NCI-H69 (cell line): ENCODE measurements around the gene TRIM45.
"Not testable (repeated sequence)": the region's sequence is repeated elsewhere in the genome, so short reads cannot be mapped to it uniquely, and the experiment has no call there.

Experiments
- DNase-seq: peaks from one replicate; lab custom pipeline; 2025; lab: John Stamatoyannopoulos, UW

Gene TRIM45, protein sequence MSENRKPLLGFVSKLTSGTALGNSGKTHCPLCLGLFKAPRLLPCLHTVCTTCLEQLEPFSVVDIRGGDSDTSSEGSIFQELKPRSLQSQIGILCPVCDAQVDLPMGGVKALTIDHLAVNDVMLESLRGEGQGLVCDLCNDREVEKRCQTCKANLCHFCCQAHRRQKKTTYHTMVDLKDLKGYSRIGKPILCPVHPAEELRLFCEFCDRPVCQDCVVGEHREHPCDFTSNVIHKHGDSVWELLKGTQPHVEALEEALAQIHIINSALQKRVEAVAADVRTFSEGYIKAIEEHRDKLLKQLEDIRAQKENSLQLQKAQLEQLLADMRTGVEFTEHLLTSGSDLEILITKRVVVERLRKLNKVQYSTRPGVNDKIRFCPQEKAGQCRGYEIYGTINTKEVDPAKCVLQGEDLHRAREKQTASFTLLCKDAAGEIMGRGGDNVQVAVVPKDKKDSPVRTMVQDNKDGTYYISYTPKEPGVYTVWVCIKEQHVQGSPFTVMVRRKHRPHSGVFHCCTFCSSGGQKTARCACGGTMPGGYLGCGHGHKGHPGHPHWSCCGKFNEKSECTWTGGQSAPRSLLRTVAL

DNA sequence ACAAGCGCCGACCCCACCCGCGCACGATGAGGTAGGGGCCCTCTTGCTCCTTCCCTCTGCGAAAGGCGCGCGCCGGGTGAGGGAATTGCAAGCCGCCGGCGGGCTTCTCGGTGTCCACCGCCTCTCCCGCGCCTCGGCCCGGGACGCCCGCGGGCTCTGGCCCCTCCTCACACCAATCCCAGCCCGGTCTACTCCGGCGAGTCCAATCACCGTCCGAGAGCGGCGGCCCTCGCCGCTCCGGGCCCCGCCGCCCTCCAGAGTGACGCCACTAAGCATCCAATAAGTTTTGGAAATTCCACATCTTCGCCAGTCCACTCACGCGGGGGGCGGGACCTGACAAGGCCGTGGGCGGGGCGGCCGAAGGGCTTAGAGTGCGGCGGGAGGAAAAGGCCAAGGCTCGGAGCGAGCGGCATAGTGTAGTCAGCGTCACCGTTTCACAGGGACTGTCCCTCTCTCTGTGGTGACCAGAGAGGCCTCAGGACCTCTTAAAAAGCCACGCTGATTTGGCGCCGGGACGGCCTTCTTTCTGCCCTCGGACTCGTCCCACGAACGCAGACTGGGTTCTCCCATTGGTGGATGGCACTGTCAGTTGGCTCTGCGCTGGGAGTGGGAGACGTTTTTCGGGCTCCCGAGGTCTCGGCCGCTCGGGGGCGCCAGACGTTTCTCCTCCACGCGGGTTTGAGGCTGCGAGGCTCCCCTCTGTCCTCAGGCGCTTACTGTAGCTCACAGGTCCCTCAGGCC is at the start of gene TRIM45:
TRIM45 (minus strand) TSS at position 161 of the 741 bp plus-strand sequence. CDS start 548 bp downstream, outside the sequence.
- DNase-seq: peak; percentile 96

DNA sequence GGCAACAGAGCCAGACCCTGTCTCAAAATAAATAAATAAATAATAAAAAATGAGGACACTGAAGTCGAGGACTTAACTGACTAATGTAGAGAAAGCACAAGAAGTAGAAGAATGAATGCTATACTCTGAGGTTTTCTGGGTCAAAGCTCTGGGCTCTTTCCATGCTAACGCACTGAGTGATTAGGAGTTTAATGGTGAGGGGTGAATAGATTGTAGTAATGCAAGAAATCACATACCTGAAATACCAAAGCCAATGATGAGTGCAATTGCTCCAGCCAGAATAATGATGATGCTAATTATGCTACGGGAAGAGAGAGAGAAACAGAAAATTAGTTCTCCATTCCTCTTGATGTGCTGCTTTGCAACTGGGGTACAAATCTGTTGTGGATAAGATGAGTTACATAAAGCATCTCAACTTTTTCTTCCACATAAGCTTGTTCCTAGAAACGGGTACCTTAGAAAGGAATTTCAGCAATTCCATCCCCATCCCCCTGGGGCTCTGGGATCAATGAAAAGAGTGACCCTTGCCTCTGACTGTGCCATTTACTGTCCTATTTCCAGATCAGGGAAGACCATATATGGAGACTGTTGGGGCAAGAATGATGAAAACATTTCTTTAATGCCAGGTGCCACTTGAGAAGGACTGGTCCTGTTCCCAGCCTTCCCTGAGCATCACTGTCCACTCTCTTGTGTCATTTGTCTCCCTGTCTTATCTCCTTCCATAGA is 48.5 kb upstream of the TRIM45 start:
- no peak for DNase-seq

DNA sequence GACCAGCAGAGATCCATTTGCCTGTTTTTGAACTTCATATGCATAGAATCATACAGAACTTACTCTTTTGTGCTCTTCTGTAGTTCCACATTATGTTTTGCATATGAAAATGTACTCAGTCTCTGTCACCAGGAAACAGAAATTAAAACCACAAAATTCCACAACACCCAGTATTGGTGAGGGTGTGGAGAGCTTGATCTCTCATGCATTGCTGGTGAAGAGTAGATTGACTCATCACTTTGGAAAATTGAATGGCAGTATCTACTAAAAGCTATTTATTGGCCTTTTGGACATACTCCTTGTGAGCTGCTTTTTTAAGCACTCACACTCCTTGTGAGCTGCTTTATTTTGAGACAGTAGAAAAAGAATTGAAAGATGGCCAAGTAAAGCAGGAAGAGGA is 45.9 kb upstream of the TRIM45 start:
- no peak for DNase-seq

DNA sequence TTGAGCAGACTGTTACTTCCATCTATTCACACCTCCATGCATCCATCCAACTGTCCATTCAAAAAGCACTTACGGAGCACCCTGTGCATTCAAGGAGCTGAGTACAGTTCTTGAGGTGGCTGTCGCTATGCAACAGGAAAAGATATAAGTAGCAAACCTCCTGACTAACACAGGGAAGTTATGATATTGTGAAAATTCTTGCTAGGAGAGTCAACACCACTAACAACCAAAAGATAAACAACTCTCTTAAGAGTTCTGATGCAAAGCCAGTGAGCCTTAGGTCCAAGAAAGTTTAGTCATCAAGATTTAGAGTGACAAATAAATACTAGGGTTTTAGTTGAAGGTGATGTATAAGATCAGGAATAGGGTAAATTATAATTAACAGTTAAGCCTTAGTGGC is 44.5 kb upstream of the TRIM45 start:
- no peak for DNase-seq

DNA sequence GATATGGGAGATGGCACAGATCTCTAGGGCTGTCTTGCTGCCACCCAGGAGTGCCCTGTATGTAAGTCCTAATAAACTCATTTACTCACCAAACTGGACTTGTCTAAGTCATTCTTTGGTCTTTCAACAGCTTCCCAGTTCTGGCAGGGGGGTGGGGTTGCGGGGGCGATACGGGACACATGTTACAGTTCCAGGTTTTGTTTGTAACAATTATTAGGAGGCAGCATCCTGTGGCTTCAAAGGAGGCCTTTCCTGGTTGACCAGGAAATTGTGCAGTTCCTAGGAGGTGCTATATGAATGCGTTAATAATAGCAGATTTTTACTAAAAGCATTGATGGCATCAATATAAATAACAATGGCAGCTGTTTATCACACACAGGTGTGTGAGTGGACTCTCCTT is 42.7 kb upstream of the TRIM45 start:
- DNase-seq: no peak

DNA sequence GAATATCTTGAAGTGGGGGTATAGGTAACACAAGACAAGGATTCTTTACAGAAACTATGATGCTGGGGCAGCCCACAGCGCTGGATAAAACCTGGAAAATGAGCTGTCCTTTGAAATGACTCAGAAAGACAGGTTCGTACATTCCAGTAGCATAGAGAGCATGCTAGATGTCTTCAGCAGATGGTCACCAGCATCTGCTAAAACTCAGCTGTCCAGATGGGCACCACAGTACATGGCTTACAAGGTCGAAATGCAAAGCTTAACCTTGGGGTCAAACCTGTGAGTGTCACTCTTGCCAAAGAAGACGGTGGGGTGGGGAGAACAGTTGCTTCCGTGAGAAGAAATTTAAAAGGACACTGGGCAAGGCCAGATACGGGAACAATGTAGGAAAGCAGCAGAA is 41.3 kb upstream of the TRIM45 start:
- peak; percentile 50 for DNase-seq

DNA sequence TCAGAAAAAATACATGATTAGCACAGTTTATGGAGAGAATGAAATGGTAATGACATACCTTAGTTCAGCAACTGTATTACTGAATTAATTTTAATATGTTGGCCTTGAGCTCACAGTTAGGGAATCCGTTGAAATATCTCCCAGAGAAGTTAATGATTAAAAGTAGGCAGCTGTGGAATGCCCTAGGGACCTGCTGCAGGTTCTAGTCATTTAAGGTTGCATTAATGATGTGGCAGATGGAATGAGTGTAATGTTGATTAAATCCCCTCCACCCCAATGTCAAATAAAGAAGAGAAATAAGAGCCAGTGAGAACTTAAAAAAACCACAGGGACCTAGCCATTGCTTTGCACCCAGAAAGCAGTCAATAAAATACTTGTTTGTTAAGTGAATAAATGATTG is 40.3 kb upstream of the TRIM45 start:
- DNase-seq: peak; percentile 56

DNA sequence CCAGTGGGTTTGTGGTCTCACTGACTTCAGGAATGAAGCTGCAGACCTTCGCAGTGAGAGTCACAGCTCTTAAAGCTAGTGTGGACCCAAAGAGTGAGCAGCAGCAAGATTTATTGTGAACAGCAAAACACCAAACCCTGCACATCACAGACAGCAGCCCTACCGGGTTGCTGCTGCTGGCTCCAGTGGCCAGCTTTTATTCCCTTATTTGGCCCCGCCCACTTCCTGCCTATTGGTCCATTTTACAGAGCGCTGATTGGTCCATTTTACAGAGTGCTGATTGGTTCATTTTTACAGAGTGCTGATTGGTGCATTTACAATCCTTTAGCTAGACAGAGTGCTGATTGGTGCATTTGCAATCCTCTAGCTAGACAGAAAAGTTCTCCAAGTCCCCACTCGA is 29.8 kb upstream of the TRIM45 start:
- not testable (repeated sequence) for DNase-seq

DNA sequence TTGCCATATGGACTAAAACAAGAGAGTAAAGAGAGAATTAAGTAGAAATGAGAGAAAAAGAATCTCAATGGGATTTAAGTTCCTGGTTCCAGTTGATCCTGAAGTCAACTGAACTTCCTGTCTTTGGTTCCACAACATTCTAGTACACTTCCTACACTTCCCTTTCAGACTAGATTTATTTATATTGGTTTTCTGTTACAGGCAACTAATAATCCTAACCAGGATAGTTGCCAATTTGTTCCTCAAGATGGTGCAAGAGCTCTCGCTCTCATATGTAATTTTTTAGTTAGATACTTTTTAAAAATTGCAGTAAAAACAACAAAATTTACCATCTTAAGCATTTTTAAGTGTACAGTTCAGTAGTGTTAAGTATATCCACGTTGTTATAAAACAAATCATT is 28.8 kb upstream of the TRIM45 start:
- no peak for DNase-seq

DNA sequence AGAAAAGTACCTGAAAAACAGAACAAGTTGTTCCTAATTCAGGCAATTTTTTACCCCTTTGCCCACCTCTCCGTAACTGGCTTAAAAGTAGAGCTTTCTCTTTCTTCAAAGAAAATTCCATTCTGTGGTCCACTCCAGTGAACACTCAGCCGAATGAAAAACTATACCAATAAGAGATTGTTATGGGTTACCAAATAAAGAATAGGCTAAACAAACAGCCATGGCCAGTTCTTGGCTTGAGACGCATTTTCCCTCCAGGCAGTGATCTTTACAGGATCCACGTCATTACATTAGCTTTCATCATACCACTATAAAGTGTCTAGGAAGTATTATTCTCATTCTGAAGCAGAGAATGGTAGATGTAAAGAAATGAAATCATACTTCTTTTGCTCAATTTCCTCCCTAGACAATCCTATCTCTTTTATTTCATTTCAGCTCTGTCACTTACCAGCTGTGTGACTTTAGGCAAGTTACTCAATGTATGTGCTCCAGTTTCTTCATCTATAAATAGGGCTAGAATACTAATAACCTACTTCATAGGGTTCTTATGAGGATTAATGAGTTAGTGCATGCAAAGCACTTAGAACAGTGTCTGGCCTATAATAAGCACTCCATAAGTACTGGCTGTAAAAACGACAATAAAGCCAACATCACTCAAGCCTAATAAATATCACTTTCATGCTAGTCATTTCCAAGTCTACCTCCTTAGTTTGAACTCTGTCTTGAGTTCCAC is 26.5 kb upstream of the TRIM45 start:
- peak; percentile 68 for DNase-seq

DNA sequence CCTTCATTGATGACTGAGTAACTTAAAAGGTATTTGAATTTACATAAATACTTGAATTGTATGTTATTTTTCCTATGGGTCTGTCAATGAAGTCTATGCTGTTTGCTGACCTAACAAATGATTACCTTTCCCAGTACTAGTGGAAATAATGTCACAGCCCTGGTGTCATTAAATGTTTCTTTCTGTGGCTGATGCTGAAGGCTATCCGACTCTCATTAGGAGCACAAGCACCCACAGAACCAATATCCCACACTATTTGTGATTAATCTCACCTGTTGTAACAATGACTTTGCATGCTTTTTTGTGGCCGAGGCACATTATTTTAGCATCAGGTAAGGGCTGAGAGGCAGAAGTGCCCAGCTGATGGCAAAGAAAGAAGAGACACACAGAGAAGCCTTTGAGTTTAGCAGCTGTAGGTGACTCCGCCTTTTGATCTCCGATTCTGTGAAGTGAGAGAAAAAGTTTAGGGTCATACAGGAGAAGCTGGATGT is 25.8 kb upstream of the TRIM45 start:
- peak; percentile 68 for DNase-seq

DNA sequence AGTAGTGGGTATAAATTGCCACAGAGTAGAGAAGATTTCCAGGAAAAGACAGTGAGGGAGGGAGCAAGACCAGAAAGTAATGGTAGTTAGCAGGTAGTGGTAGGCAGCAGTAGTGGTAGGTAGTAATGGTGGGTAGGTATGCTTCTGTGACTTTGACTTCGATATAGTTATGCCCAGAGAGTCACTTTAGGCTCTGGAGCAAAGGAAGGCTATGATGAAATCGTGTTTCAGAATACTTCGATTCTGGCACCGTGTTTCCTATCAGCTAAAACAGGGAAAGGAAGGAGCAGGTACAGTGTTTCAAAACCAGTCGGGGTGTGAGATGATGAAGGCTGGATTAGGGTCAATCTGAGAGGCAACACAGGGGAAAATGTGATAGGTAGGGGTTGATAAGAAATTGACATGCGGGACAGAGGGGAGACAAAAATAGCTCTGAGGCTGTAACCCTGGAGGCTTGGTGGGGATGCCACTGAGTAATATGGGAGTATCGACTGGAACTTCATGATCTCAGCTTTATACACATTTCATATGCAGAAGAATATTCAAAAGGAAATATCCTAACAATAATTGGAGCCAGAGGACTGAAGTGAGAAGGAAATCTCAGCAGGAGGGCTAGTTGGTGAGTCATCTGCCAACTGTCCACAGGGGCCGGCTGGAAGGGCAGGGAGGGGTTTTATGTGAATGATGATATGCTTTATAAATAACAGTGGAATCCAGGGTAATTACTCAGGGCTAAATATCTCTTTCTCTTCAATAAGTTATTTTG is 25.2 kb upstream of the TRIM45 start:
- DNase-seq: peak; percentile 89

DNA sequence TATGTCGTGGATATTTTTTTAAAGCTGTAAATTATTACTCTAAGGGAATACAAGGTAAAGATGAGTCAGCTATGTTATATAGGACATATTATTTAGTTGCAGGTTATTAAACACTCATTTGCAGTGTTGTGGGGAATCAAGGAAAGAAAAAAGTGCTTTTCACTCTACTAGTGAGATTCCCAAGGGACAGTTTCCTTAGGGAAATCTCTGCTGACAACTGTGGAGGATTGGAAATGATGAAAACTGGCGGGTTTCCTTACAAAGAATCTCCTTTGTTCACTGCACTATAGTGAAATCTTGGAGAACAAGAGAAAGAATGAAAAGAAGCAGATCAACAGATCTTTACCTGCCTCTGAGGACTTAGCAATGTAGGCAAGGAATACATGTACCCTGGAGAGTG is 24.5 kb upstream of the TRIM45 start:
- DNase-seq: peak; percentile 55

DNA sequence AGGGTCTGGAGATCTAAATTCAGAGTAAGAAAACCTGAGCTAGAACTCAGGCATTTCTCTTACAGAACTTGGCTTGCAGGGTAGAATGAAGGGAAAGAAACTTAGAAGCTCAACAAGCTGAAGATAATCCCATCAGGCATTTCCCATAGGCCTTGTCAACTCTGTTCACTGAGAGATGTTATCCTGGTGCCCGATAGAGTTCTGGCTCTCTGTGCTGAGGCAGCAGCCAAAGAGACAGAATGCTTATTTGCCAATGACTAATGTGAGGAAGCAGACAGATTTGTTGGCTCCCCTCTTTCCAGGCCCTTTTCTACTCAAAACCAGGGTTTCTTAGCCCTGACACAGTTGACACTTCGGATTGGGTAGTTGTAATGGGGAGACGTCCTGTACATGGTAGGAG is 22.3 kb upstream of the TRIM45 start:
- no peak for DNase-seq

DNA sequence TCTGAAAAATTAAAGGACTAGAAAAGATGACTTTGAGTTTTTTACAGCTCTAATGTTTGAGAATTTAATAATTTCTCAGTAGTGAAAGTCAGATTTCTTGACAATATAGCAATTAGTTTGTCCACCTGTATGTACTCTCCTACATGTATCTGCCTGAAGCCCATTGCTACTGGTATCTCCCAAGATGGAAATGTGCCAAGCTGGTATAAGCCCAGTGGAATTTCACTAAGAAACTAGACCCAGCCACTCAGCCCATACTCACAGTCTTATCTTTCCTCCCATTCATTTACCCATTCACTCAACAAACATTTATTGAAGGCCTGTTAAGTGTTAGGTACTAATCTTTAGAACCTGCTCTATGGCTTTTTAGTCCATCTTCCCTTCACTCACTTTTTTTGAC is 21.6 kb upstream of the TRIM45 start:
- no peak for DNase-seq

DNA sequence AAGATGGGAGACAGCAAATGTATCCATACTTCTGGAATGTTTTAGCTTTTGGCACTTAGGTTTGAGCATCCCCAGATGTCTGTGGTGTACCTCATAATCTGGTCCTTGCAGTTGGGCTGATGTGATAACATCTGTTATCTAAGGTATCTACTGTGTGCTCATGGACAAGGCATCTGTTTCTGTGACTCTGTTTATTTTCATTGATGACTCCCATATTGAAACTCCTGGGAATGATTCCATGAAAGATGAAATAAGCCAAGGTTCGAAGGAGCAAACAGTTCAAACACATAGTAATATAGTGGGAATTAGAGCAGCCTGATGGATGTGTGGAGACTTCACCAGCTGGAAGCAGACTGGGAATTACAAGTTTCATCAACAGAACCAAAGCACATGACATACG is 20.7 kb upstream of the TRIM45 start:
- no peak for DNase-seq

DNA sequence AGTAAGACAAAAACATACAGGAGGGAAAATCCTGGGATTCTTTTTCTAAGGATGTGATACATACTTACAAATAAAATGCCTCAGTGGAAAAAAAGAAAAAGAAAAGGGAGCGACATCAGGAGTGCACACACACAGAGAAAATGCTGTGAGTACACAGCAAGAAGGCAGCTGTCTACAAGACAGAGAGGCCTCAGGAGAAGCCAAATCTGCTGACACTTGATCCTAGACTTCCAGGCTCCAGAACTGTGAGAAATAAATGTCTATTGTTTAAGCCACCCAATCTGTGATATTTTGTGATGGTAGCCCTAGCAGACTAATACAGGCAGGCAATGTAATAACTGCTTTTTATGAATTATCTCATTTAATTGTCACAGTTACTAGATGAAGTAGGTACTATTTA is 17.0 kb upstream of the TRIM45 start:
- DNase-seq: peak; percentile 42

DNA sequence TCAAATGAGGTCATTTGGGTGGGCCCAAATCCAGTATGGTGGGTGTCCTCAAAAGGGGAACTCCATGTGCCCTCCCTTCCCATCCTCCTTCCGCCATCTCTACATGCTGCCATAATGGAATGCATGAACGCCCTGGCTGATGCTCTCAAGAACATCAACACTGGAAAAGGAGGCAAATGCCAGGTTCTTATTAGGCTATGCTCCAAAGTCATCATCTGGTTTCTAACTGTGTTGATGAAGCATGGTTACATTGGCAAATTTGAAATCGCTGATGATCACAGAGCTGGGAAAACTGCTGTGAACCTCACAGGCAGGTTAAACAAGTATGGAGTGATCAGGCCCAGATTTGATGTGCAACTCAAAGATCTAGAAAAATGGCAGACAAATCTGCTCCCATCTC is 16.6 kb upstream of the TRIM45 start:
- no peak for DNase-seq

DNA sequence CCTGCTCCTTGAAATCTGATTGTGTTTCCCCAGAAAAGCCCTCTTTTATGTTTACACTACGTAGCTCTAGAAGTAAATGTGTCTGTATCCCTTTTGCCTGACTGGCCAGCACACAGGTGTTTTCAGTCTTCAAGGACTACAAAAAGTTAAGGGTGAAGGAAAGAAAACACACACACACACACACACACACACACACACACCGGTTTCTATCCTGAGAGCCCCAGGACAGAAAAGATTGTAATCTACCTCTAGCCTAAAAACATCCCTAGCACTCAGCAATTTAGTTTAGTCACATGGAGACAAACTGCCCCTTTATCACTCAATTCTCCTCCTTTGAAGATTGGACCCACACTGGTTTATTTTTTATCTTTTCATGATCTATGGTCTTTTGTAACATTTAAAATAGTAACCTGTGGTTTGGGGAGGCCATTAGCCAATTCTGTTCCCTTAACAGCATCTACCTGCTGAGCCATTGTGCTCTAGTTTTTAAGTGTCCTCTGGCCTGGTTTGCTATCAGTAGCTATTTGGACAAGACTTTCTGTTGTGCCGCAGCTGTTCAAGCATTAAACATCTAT is 15.8 kb upstream of the TRIM45 start:
- DNase-seq: peak; percentile 57

DNA sequence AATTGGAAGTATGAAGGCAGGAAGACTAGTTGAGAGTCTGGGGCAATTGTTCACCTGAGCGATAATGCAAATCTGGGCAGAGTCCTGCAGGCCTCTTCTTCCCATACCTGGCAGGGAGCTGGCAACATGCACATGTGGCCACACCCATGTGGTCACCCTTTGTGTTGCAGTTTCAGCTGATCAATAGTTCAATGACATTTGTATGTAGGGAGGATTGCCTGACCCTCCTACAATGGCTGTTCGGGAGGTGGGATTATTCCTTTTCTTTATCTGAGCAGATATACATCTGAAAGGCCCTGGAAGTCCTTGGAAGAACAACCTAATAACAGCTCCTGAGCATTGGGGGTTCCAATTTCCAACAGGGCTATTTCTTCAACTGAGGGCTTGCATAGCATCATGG is 15.2 kb upstream of the TRIM45 start:
- peak; percentile 3 for DNase-seq
